GM12874 (cell line): ENCODE results near the gene UBE4A.

Experiments used
- CTCF ChIP-seq: IDR thresholded peaks from 2 replicates; pipeline ENCODE4 v1.5.1; 2011; ENCODE audit warnings: low read depth, mild to moderate bottlenecking, control low read depth, low read length, moderate library complexity; ENCODE audit not compliant: insufficient read depth

Gene UBE4A

DNA sequence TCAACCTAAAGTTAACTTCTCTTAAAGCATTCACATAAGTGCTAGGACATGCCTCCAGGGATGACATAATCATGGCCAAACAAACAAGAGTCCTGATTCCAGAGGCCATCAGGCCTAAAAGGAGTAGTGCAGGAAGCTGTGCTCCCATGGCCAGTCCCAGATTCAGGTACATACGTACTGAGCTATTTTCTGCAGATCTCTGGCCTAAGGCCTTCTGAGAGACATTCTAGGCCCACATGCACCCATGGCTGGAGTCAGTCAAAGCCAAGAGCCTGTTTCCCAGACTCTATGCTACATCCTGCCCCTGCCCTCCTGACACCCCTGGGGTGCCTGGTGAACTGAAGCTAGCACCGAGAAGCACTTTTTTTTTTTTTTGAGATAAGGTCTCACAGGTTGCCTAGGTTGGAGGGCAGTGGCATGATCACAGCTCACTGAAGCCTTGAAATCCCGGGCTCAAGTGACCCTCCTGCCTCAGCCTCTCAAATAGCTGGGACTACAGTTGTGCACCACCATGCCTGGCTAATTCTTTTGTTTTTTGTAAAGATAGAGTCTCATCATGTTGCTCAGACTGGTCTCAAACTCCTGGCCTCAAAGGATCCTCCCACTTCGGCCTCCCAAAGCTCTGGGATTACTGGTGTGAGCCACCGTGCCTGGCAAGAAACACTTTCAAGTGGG lies 17.4 kb upstream of the UBE4A start:
- no peak for TF ChIP-seq CTCF

DNA sequence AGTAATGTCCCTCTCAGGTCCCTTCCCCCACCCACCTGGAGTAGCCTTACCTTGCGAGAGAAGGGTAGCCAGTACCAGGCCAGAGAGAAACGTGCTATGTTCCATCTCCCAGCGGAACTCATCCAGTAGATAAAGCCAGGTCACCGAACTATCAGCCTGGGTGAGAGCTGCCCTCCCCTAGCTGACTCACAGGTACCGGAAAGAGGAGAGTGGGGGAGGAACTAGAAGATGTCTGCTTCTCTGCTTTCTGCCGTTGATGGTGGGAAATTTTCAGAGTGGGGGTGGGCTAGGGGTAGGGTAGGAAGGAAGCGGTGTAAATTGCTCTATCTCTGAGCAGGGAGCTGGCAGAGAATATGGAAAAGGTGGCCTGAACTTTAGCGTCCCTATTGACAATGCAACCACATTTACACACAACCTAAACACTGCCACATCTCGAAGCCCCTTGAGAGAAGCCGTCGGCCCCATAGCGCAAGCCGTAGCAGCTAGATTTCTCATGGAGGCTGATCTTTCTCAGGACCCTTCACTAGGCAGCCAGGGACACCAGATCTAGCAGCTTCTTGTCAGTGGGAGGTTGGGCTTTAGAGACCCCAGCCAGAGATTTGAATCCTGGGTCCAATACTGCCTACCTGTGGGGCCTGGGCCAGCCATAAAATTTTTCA lies 16.8 kb upstream of the UBE4A start, which contains the start of gene CD3D:
CD3D (minus strand) TSS at position 203 of the 659 bp plus-strand sequence; CDS start at position 105, 98 bp downstream.
- no peak for TF ChIP-seq CTCF

GRCh38 chr11:118343248-118343647 lies 16.2 kb upstream of the UBE4A start:
- no peak for TF ChIP-seq CTCF

- TF ChIP-seq CTCF: no peak
Measured at GRCh38 chr11:118343981-118344515, 15.4 kb upstream of the UBE4A start, which contains the start of gene CD3G. Gene CD3G, plus strand, starts transcription at chr11:118344344. Its CDS starts 80 bp downstream, at chr11:118344424.

- no peak for TF ChIP-seq CTCF
Measured at GRCh38 chr11:118349475-118349874, 9.9 kb upstream of the UBE4A start.

DNA sequence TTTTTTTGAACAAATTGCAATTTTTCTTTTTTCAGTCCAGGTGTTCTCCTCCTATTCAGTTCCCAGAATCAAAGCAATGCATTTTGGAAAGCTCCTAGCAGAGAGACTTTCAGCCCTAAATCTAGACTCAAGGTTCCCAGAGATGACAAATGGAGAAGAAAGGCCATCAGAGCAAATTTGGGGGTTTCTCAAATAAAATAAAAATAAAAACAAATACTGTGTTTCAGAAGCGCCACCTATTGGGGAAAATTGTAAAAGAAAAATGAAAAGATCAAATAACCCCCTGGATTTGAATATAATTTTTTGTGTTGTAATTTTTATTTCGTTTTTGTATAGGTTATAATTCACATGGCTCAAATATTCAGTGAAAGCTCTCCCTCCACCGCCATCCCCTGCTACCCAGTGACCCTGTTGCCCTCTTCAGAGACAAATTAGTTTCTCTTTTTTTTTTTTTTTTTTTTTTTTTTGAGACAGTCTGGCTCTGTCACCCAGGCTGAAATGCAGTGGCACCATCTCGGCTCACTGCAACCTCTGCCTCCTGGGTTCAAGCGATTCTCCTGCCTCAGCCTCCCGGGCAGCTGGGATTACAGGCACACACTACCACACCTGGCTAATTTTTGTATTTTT lies 6.2 kb upstream of the UBE4A start:
- no peak for TF ChIP-seq CTCF

DNA sequence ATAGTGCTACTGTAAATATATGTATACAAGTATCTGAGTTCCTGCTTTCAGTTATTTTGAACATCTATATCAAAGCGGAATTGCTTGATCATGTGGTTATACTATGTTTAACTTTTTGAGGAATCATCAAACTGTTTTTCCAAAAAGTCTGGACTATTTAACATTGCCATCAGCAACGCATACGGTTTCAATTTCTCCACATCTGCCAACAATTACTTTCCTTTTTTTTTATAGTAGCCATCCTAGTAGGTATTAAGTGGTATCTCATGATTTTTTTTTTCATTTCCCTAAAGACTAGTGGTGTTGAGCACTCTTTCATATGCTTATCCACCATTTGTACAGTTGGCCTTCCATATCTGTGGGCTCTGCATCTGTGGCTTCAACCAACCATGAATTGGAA lies 1.3 kb upstream of the UBE4A start:
- TF ChIP-seq CTCF: no peak
